Stimulated activated CD4-positive, alpha-beta T cell treated with anti-CD3 and anti-CD28 coated beads, Interleukin-15, amount 100 ng/mL, for 1 hour (primary cell): ENCODE results near the gene EXOC3L2.

Experiments
- DNase-seq, 2 donors: peaks; one replicate each; pipeline ENCODE4 v3.0.0-alpha.2; 2020; ENCODE audit warnings: low read depth in 1 of 2, low spot score in 1 of 2

The EXOC3L2 gene

DNA sequence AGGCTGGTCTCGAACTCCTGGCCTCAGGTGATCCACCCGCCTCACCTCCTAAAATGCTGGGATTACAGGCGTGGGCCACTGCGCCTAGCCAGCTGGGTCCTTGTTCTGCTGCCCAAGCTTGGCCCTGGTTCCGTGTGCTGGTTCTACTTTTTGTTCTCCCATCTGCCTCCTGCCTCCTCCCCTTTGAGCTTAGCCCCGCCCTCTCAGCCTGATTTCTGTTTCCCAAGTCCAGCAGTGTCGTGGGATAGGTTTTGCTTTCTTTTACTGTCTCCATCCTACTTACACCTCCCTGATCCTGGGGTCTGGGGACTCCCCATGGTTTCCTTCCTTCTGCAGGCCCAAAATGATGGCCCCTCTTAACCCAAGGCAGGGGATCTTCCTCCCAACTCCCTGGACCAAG, 64.3 kb downstream of the EXOC3L2 start:
- no peak for DNase-seq

DNA sequence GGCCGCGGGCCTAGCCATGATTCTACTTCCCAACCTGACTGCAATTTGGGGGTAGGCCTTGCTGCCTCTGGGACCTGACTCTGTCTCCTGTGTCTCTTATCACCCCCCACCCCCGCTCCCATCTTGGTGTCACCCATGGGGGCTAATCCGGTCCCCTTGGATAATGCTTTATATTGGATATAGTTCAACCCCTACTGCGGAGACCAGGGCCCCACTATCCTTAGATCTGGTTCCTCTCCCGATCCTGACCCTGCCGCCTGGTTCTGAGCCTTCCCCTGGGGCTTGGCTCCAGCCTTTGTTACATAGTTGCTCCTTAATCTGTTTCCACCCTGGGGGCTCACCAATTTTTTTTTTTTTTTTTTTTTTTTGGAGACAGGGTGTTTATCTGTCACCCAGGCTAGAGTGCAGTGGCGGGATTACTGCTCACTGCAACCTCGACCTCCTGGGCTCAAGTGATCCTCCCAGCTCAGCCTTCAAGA, 65.3 kb downstream of the EXOC3L2 start:
- no peak for DNase-seq

DNA sequence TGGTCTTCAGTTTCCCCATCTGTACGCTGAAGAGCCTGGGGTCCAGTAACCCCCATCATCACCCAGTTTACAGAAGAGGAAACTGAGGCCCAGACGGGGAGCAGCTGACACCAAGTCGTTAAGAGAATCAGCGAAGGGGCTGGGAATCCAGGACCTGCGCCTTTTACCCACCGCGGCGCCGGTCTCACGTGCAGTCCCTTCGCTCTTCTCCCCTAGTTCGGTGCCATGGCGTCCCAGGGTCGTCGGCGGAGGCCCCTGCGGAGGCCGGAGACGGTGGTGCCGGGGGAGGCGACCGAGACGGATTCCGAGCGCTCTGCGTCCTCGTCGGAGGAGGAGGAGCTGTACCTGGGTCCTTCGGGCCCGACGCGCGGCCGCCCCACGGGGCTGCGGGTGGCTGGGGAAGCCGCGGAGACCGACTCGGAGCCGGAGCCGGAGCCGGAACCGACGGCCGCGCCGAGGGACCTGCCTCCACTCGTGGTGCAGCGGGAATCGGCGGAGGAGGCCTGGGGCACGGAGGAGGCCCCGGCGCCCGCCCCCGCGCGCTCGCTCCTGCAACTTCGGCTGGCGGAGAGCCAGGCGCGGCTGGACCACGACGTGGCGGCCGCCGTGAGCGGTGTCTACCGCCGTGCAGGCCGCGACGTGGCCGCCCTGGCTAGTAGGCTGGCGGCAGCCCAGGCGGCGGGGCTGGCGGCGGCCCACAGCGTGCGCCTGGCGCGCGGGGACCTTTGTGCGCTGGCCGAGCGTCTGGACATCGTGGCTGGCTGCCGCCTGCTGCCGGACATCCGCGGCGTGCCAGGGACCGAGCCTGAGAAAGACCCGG, 65.9 kb downstream of the EXOC3L2 start:
- peak in 1 of 2 donors; percentile 18 for DNase-seq

DNA sequence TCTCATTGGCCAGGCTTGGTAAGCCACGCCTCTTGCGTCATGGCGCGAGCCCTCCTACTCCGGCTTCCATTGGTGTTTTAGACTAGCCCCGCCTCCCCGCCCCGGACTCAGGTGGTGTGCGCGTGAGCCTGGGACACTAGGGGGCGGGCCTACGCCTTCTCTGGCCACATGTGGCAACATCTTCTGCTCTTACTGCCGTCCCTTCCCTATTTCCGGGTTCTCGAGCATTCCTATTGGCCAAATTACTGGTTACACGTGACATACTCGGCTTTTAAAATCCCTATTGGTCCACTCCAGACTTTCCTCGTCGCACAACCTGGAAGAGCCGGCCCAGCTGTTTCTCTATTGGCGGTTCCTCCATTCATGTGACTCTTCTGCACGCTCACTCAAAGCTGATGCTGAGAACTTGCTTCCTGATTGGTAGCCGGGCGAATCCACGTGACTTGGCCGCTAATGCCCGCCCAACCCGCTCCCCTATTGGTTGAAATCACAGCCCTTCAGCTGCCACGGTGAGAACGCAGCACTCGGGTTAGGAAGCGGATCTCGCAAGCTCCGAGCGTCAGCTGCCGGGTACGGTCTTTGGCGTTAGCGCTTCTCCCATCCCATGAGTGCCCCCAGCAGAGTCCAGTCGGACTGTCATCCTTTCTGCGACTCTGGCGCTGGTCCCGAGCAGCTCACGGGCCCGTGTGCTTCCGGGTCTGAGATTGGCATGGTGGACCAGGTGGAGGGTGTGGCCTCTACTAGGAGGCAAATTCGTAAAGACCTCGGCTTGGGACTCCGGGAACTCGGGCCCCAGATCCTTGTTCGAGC, 66.7 kb downstream of the EXOC3L2 start, which contains the start of gene BLOC1S3:
Gene BLOC1S3 (plus strand): TSS at position 523 of the 810 bp plus-strand sequence. CDS start 513 bp downstream, outside the sequence.
- peak; percentile 99 to 100 for DNase-seq

DNA sequence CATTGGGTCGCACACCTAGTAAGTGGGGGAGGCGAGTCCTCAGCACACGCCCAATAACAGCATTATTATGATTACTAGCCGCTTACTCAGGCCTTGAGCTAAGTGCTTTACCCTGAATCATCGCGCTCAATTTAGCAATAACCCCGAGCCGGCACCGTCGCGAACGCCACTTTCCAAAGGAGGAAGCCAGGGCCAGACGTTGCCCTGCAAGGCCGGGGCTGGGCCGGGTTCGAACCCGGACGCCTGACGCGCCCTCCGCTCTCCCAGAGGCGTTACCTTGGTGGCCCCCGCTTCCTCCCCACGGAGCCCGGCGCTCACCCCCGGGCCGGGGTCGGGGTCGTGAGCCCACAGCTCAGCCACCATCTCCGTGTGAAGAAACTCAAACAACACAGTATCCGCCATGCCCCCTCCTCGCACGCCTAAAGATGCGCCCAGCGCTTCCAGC, 67.4 kb downstream of the EXOC3L2 start, which contains the start of gene TRAPPC6A:
Gene TRAPPC6A (minus strand): TSS at position 421 of the 445 bp plus-strand sequence. CDS start 19 bp downstream, at position 402.
- DNase-seq, result no peak

DNA sequence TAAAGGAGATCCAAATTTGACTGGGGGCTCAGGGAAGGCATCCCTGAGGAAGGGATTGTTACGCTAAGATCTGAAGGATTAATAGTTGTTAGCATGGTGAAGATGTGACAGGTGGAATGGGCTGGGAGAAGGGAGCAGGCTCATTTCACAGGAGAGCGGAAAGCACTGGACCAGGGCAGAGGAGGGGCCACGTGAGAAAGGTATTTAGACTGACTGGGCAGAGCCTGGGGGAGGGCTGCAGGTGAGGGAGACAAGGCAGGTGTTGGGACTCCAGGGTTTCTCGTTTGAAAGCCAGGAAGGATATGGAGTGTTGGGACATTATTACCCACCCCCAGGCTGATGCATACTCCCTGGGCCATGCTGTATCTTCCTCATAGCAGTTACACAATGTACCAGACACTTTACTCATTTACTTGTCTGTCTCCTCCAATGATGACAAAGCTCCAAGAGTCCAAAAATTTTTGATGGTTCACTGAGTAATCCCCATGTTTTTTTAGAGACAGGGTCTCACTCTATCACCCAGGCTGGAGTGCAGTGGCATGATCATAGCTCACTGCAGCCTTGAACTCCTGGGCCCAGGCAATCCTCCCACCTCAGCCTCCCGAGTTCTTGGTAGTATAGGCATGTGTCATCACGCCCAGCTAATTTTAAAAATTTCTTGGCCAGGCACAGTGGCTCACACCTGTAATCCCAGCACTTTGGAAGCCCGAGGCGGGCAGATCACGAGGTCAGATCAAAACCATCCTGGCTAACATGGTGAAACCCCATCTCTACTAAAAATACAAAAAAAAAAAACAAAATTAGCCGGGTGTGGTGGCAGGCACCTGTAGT, 69.5 kb downstream of the EXOC3L2 start:
- DNase-seq, result no peak

DNA sequence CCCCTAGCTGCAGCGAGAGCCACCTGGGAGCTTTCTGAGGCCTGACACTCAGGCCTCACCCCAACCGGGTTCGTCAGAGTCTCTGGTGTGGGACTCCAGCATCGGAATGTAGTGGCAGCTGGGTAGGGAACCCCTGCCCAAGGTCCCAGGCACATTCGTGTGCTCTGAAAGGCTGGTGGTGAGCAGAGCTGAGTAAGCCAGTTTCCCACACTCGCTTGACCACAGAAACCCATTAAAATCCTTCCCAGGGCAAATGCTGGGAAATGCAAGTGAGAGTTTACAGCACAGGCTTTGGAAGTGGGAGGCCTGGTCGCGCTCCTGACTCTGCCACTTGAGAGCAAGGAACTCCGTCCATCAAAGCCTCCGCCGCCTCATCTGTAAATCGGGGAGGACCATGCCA, 71.4 kb downstream of the EXOC3L2 start:
- no peak for DNase-seq

DNA sequence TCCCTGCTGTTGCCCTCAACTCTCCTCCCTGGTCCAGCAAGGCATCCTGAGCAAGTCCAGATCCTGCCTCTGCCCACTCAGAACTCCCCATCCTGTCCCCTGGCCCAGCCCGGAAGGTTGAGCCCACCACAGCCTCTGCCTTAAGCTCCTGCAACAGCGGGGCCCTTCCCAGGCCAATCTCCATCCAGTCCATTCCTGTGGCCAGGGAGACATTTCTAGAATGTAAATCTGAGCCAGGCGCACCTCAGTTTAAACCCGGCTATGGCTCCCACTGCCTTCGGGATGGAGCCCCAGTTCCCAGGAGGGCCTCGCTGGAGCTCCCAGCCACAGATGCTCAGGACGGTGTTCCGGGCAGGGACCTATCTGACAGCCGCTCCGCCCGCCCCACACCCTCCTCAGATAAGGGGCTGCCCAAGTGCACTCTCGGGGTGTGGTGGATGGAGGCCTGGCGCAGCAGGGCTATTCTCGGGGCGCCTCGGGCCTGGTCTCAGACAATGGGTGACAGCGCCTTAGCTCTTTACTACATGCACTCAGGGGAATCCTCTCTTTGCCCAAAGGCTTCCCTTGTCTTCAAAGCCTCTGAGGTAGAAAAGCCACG, 72.5 kb downstream of the EXOC3L2 start:
- DNase-seq, result no peak

DNA sequence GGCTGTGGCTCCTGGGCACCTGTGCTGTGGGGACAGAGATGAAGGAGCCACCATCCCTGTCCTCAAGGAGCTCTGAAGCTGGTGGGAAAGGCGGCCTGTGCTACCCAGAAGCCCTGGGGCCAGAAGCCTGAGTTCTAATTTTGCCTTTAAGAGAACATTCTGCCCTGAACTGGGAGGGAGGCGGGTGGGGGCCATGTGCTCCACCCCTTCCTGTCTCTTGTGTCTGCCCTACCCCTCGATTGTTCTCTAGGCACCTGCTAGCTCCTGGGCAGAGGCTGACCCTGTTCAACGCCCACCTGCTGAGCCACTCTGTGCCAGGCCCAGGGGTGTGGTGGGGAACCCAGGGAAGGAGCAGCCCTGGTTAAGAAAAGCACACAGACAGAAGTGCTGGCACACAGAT, 73.0 kb downstream of the EXOC3L2 start:
- no peak for DNase-seq

DNA sequence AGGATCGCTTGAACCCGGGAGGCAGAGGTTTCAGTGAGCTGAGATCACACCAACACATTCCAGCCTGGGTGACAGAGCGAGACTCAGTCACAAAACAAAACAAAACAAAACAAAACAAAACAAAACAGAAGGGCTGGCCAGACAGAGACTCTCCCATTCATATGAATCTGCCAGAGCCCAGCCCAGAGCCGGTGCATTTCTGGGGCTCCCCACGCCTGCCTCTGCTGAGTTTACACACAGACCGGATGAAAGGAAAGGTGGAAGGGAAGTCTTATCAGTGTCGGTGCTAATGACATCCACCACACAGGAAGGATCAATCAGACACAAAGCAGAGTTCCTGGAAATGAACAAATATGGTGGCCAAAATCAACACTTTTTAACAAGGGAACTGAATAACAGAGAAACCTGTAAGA, 74.0 kb downstream of the EXOC3L2 start:
- peak in 1 of 2 donors; percentile 23 for DNase-seq

DNA sequence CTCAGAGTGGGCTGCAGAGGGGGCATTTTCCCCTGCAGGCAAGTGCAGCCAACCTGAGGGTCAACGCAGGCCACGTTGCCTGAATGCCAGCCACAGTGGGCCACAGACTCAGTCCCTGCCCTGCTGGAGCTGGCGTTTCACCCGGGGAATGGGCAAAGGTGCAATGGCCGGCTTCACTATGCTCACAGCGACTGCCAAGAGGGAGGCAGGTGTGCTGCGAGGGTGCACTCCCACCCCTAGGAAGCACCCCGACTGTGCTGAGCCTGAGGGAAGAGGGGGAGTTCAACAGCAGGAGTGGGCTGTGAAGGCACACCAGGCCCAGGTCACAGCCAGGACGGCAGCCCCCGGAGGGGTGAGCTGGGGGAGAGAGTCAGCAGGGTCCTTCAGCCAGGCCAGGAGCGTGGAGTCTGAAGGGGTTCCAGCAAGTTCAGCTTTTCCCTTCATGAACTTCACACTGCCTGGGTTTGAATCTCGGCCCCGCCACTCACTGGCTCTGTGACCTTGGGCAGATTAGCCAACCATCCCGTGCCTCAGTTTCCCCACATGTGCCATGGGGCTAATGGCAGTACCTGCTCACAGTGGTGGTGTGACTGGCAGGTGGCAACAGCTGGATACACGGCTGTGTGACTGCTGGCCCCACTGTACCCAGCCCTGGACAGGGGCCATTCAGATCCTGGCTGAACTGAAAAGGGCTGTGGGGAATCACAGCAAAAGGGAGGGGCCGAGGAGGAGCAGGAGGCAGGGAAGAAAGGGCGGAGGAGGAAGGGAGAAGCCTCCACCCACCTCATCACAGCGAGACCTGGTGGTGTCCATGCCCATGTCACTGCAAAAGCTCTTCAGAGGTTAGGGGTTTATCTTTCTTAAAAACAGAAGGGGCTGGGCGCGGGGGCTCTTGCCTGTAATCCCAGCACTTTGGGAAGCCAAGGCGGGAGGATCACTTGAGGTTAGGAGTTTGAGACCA, 74.8 kb downstream of the EXOC3L2 start:
- DNase-seq, result no peak

DNA sequence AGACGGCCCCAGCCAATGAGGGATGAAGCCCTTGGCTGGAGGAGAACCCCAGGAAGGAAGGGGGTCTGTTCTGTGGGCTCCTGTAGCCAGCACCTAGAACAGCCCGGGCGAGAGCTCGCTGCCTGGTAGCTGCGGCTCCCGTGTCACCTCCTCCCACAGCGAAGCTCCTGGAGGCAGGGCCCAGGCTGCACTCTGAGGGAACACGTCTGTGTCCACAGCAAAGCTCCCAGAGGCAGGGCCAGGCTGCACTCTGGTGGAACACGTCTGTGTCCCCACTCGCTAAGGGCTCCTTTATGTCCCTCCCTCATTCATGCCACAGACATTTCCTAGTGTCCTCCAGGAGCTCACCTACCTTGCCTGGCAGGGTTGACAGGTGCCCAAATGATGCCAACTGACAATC, 75.6 kb downstream of the EXOC3L2 start:
- DNase-seq, result no peak

DNA sequence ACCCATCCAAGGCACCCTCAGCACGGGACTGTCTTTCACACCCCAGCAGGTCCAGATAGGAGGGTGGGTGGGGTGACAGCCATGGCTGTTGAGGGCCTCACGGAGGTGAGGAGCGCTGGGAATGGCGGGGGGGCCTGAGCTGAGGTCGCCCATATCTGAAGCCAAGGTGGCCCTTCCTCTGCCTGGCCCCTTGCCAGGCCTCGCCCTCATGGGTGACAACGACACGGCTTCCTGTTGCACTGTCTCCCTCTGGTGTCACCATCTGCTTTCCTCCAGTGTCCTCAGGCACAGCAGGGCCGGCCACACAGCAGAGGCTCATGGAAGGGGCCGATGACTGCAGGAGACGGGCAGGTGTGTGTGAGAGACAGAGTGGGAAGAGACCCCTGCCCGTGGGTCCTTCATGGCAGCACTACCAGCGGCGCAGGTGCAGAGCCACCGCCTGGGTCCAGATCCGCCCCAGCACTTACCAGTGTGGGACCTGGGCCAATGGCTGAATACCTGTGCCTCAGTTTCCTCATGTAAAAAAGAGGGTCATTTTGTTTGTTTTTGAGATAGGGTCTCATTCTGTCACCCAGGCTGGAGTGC, 76.3 kb downstream of the EXOC3L2 start:
- DNase-seq, result no peak

DNA sequence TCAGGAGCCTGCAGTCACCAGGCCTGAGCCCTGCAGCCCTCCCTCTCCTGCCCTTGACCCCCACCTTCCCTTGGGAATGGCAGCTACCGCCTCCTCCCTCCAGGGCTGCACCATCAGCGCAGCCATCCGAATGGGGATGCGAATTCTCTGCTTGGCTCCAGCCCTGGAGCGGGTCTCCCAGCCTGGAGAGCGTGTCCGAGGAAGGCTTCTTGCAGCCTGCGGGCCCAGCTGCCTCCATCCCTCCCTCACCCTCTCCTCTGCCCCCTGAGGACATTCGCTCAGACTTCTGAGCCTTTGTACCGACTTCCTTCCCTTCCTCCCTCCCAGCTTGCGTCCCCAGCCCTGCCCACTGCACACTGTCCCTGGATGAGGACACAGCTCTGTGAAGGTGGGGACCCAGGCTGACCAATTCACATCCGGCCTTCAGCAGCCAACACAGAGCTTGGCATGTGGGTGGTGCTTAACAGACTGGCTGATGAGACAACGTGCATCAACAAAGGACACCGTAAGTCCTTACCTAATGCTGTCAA, 78.4 kb downstream of the EXOC3L2 start:
- DNase-seq, result no peak

DNA sequence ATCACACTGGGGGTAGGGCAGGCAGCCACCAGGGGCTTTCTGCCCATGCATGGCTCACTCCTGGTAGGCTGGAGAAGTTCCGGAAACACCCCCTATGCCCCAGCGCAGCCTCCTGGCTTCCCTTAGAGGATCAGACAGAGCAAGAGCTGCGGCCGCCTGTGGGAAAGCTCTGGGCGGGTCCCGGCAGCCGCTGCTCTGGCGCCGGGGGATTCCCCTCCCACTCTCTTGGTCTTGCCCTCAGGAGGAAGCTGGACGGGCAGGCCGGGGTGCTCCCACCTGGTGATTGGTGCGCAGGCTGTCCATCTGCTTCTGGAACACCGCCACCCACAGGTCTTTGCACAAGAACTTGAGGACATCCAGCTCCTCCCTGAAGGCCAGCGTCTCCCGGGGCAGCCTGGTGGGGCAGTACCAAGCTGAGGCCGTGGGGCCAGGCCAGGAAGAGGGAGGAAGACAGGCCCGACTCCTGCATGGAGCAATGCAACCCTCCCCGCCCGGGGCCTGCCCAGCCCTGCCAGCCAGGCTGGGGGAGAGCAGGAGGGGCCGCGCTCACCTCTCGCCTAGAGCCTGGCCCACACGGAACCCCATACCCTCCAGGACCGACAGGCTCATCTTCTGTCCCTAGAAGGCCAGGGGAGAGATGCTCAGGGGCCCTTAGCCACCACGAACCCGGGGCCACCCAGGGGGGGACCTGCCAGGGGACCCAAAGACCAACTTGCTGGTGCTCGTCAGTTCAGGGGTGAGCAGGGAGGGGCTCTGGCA, 80.5 kb downstream of the EXOC3L2 start:
- DNase-seq, result peak in 1 of 2 donors; percentile 40

DNA sequence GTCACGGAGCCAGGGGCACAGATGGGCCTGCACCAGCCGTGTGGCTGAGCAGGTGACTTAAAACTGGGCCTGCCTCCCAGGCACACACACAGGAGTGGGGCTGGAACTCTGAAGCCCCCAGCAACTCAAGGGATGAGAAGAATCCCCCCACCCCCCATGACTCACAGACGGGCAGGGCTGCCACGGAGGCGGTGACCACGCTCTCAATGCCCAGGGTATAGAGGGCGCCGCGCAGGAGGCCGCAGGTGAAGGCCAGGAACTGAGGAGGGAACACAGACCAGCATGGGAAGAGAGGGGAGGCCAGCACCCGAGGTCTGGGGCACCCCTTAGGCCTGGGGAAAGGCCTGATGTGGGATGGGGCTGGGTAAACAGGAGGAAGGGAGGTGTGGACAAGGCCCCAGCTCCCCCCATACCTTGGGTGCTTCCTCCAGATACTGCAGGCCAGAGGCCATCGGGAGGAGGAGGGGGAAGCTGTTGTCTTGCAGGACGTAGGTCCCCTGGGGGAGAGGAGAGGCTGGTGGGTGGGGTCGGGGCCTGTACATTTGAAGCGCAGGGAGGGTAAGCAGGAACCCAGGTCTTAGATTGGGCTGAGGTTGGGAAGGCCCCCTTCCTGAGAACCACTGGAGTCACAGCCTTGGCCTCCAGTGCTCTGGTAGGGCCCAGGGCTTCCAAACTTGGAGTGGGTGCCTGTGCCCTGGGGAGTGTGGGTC, 81.3 kb downstream of the EXOC3L2 start:
- no peak for DNase-seq

DNA sequence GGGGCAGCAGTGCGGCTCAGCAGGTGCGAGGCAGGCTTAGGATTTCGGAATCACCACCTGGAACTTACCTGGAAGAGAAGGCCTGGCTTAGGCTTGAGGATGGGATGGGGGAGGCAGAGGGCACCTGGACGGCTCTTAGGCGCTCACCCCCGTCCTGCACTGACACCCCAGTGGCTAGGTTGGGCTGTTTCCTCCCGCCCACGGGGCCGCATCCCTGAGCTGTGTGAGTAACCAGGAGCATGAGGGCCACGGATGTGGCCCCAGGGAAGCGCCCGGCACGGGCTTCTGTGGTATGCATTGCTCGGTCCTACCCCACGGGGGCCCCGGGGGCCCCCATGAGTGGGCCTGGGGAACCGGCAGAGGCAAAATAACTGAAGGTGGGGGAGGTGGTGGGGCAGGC, 82.1 kb downstream of the EXOC3L2 start:
- no peak for DNase-seq
